ENCODE data around the gene NEMP1. TPM values are rescaled to one million over a fixed set of nuclear protein-coding genes. Genes with fewer than 3 reads are reported as not detected.

Gene NEMP1
- total and polyA plus RNA-seq, 10 donors: 4.5 to 17.1 (median 13.6) TPM

GRCh38 chr12:57097554-57097835 is 18.9 kb upstream of the NEMP1 start:
- Histone ChIP-seq H3K27ac (no peak overlapping the region), H3K9me3 (no peaks in the 10 kb centered on the region), H3K27me3 (replicated peaks in 1 of 7) (no peaks in the 10 kb centered on the region), H3K4me3 (no peak overlapping the region), H3K36me3 (peaks cover 0 to 94% (median 73%) of the 10 kb centered on the region in 6 donors), H3K4me1 (peaks cover 12 to 78% (median 31%) of the 10 kb centered on the region in 6 donors)
- DNase-seq: no peak
- WGBS, 5 donors: 88 to 94% (median 92%) methylated on average over 8 of the region's 8 CpGs
- no peak for TF ChIP-seq CTCF (IDR thresholded peaks at IDR 0.05 in 8 of 11, conservative IDR thresholded peaks at IDR 0.05 in 3 of 11)
- intact Hi-C loops (cut with DNase I; ENCODE audit: low total_unique reads): no loop called here

- H3K27me3 ChIP-seq (replicated peaks in 1 of 7): no peaks in the 10 kb centered on the region
- WGBS, 5 donors: 86 to 95% (median 89%) methylated on average over 6 to 8 of the region's 8 CpGs
- intact Hi-C loops (cut with DNase I; ENCODE audit: low total_unique reads): no loop called here
- TF ChIP-seq POLR2A (IDR thresholded peaks at IDR 0.05) (no peak), POLR2AphosphoS5 (IDR thresholded peaks at IDR 0.05) (peak in 2 of 3 donors; percentile 55 to 66), CTCF (IDR thresholded peaks at IDR 0.05 in 8 of 11, conservative IDR thresholded peaks at IDR 0.05 in 3 of 11) (no peak)
- no peak for DNase-seq
- H3K9me3 ChIP-seq: no peaks in the 10 kb centered on the region
- H3K4me1 ChIP-seq: peaks cover 13 to 78% (median 29%) of the 10 kb centered on the region in 6 donors
- H3K4me3 ChIP-seq: no peak overlapping the region
- peaks cover 0 to 94% (median 70%) of the 10 kb centered on the region in 6 donors for H3K36me3 ChIP-seq
- peak overlapping the region in 4 of 8 donors; percentile 5 to 53 (median 10) for H3K27ac ChIP-seq
Measured at GRCh38 chr12:57096748-57097553, 18.4 kb upstream of the NEMP1 start.

- peak overlapping the region in 4 of 8 donors; percentile 9 to 53 (median 22) for H3K27ac ChIP-seq
Measured at GRCh38 chr12:57096099-57096572, 17.5 kb upstream of the NEMP1 start.

More at GRCh38 chr12:57096099-57096572, 17.5 kb upstream of the NEMP1 start:
- no peak overlapping the region for H3K4me3 ChIP-seq
- no peaks in the 10 kb centered on the region for H3K27me3 ChIP-seq (replicated peaks in 1 of 7)
- 82 to 95% (median 91%) methylated on average over 6 of the region's 6 CpGs for WGBS, 5 donors
- no peak for DNase-seq
- peaks cover 13 to 80% (median 33%) of the 10 kb centered on the region in 6 donors for H3K4me1 ChIP-seq
- TF ChIP-seq CTCF (IDR thresholded peaks at IDR 0.05 in 8 of 11, conservative IDR thresholded peaks at IDR 0.05 in 3 of 11) (no peak), POLR2AphosphoS5 (IDR thresholded peaks at IDR 0.05) (peak; percentile 52 to 68 (median 59))
- intact Hi-C loops (cut with DNase I; ENCODE audit: low total_unique reads): no loop called here
- no peaks in the 10 kb centered on the region for H3K9me3 ChIP-seq
- peaks cover 0 to 94% (median 75%) of the 10 kb centered on the region in 6 donors for H3K36me3 ChIP-seq
